ENCODE results near the gene MST1R.

The MST1R gene

DNA sequence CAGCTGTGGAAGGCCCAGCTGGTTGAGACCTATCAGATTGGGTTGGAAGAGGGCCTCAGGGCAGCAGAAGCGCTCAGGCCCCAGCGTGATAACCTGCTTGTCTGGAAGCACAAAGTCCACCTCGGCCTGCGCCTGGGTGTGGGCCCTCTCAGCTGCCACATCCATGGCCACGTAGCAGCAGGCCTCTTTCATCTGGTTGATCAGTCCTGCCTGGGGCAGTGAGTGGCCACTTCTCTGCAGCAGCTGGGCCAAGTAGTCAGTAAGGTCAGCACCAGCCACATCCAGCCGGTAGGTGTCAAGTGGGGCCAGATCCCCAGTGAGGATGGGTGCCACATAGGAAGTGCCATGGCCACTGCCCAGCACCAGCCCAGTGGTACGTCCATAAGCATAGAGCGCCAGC lies 30.1 kb downstream of the MST1R start:
- DNase-seq: no peak

DNA sequence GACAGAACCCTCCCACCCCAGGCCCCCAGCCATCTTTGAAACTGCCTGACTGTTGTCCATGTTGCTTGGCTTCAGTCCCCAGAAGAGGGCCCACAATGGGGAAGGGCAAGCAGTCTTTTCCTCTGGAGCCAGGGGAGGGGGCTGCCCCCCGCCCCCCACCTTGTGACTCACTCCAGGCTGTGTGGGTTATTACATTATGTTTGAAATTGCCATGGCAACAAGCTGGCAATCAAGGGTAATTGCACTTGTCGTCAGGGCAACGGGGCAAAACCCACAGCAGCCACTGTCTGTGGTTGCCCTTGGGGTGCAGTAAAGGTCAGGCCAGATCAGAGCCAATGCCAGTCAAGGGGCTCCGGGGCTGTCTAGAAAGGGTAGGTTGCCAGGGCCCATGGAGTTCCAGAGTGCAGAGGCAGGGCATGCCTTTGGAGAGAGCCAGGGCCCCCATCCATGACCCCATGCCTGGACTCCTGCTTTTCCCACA lies 30.8 kb downstream of the MST1R start:
- no peak for DNase-seq

DNA sequence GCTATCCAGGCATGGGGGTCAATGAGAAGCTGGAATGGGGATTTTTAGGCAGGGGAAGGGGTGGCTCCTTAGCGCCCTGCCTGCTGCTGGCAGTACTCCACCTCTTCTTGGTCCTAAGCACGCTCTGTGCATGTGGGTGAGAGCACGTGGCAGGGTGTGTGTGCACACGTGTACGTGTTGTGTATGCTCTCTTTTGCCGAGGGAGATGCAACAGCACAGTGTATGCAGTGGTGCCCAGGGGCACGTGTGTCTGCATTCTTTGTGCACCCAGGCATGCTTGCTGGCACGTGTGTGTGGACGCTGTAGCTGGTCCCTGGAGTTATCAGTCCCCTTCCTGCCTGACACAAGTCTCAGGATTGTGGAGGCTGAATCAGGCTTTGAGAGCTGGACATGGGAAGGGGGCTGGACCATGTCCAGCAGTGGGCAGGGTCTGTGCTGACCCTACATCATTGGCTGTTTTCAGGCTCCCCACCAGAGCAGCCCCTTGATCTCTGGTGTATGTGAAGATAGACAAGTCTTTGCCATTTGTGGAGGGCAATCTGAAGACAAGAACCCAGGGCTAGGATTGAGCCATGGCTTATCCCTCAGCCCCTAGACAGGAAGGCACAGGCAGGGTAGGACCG lies 32.0 kb downstream of the MST1R start:
- DNase-seq: no peak

DNA sequence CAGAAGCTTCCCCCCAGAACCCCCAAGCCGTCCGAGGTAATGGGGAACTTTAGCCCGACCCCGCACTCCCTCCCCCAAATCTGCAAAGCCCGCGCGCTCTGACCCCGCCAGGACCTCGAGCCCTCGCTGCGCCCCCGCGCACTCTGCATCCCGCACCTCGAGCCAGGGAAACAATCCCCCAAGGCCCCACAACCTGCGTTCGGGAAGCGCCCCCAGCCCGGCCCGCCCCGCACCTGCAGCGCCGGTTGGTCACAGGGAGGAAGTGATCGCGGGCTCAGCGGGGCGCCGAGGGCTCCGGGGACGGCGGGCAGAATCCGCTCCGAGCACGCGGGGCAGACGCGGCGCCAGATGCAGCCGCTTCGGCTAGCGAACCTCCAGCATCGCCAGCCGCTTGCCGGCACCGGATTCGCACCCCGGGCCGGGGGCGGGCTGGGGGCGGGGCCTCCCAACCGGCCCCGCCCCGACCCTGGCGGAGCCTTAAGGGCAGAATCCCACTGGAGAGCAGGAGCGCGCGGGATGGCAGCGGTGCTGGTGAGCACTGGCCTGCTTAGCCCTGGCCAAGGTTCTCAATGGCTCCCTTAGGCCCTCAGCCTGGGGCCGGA lies 34.0 kb downstream of the MST1R start, which contains the start of gene CAMKV:
Gene CAMKV (minus strand): TSS at position 382 of the 602 bp plus-strand sequence. CDS start 7,518 bp downstream, outside the sequence.
- no peak for DNase-seq

DNA sequence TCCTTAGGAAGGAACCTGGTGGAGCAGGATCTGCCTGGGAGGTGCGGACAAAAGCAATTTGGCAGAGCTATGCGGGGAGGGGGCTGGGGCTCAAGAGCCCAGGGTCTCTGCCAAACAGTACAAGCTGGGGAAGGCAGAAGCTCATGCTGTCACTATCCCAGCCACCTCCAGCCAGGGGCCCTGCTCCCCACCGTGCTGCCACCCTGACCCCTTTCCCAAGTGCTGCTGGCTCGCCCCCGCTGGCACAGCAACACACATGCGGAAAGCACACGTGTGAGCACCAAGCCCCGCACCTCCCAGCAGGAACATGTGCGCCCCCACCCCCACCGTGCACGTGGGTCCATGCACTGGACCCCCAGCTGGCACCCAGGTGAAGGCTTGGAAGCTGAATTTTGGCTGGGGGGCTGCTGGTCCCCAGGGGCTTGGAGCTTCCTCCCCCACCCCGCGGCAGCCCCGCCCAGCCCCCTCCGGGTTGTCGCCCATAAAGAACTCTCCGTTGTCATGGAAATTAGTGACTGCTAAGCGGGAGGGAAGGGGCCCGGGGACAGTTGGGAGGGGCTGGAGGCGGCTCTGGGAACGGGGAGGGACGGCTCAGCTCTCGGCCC lies 34.7 kb downstream of the MST1R start:
- DNase-seq: no peak

DNA sequence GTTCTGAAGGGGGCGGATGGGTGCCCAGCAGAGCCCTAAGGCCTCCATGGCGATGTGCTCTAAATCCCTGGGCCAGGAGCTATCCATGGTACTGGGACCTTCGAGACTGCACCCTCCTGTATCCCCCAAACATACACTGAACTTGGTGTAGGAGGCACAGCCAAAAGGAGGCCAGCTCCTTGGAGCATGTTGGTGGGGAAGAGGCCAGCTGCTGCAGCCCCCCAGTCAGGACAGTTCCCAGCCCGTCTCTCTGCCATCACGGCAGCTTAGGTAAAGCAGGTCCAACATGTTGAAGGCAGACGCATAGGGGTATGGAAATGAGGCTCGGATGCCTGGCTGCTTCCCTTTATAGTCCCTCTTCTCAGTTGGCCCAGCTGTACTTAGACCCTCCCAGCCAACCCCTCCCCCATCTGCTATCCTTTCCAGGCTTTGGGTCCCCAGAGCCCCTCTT lies 35.8 kb downstream of the MST1R start:
- DNase-seq: peak; percentile 46

DNA sequence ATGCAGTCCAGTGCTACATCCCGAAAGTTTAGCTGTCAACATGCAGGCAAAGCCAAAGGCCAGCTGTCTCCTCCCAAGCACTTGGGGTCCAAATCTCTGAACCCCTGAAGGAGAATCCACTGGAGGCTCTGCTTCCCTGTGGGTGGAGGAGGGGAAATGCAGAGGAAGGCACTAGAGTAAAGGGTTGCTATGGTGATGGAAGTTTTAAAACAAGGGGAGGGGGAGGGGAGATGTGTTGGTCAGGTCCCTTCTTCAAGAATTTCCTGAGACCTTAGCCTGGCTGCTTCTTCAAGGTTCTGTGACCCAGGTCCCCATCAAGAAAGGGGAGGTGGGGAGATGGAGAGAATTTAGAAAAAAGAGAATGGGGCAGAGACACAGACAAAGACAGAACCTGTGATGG lies 36.3 kb downstream of the MST1R start:
- DNase-seq: no peak

DNA sequence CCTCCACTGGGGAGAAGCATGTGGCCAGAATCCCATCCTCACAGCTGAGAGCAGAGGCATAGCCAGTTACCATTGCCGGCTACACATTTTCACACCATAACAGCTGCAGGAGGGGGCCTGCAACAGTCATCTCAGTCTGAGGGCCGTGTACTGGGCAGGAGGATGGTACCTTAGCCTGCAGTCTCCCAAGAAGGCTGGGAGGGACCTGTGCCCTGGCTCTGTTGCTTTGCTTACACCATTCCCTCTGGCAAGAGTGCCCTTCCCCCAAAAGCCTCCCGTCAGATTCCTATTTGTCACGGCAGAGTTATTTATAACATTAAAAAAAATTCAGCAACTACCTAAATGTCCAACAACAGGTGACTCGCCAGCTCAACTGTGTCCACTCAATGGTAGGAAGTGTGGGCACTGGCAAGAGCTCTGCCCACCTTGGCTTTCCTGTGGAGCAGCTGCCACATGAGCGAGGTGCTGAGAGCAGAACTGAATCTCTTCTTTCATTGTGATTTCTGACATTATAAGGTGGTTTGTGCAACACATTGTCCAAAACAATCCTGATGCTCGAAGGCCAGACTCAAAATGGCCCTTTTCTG lies 38.4 kb downstream of the MST1R start:
- no peak for DNase-seq

DNA sequence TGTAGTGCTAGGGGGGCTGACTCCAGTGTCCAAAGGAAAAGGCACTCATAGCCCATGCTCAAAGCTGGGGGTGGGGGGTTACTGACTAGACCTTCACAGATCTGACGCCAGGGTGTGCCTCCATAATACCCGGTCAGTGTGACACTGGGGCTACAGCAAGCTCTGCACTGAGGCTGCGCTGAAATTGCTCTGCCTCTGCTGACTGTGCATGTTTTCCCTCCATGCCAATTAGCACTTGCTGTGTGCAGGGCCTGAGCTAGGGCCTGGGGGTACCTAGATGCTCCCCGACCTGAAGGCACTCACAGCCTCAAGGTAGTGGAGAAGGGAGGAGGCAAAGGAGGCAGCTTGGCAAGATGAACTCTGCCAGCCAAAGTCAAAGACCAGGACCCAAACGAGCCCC lies 39.2 kb downstream of the MST1R start:
- no peak for DNase-seq

DNA sequence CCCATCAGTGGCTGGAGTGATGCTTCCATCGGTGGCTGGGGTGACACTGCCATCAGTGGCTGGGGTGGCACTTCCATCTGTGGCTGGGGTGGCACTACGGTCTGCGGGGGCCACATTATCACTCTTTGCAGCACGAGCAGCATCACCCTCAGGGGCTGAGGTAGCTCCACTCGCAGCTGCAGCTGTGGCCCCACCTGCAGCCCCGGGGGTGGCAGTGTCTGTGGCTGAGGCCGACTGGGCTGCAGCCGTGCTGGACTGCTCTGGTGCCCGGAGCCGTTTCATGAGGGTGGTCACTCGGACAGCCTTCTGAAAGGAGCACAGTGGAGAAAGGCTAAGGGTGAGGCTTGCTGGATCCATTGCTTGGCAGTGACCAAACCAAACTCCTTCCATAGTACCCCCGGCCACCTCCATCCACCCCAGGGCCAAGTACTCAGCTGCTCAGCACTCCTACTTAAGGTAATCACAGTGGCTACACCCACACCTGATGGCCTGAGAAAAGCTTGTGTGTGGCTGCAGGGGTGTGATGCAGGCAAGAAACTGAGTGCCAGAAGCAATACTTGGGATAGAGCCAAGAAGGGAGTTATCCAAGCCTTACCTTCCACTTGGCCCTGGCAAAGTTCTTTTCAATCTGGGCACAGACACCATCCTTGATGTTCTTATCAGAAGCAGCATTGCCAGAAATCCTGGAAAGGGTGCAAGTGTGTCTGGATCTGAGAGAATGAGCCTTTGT lies 43.9 kb downstream of the MST1R start:
- no peak for DNase-seq

DNA sequence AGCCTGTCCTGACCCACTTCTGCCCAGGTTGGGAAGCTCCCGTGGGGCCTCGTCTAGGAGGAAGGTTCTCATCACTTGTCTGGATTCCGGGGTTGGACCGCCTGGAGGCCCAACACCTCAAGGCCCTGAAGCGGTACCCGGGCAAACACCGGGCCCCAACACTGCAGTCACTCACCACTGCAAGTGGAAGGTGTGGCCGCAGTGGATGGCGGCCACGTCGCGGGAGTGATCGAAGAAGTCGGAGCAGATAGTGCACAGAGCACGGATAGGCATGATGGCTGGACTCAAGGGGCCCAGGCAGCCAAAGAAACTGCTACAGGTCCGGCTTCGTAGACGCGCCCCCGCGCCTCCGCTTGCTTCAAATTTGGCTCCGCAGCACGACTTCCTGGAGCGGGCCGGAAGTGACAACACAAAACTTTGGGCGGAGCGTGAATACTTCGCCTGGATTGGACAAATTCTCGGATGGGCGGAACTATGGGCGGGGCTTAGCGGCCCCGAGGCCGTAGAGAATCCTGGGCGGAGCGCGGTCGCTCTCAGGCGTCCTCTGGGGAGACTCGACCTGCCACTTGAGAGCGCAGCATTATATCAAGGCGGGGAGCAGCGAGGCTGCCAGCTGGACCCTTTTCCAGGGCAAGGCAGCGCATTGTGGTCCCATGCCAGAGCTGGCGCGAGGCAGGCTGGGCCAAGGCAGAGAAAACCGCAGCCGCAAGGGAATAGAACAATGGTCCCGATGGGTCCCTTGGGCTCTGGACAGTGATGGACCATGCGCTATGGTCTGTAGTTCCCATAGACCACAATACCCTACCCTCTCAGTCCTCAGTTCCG lies 47.3 kb downstream of the MST1R start, which contains the start of gene TRAIP:
Gene TRAIP (minus strand): TSS at position 384 of the 825 bp plus-strand sequence. CDS start 111 bp downstream, at position 273.
- peak; percentile 85 for DNase-seq

DNA sequence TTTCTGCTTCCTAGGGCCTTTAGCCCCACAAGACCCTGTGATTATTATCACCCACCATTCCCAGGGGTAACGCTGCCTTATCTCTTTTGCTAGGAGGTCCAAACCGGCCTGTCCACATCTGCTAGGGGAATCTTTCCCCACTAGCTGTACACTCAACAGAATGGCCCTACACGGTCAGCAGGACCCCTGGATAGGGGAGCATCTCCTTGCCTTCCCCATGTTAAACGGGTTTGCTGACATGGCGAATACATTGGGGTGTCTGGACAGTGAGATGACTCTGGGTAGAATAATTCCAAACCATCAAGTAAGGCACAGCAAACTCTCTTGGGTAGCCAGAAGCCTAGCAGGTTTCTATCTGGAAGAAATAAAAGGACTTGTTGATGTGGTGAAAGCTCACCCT lies 48.0 kb downstream of the MST1R start:
- DNase-seq: no peak

DNA sequence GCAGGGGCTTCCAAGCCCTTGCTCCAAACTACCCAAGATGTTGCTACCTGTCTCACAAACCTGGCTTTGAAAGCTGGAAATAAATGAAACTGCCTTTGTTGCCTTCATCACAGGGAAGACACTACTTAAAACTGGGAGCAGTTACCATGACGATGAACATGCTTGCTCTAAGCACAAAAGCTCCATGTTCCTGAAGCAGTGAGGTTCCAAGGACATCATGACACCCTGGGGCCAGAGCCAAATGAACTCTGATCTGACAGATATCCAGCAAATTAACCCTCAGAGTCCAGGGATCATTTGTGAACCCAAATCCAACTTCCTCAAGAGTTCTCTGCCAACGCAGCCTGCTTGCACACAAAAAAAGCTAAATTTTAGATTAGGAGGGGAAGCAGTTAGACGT lies 58.0 kb downstream of the MST1R start:
- DNase-seq: no peak

DNA sequence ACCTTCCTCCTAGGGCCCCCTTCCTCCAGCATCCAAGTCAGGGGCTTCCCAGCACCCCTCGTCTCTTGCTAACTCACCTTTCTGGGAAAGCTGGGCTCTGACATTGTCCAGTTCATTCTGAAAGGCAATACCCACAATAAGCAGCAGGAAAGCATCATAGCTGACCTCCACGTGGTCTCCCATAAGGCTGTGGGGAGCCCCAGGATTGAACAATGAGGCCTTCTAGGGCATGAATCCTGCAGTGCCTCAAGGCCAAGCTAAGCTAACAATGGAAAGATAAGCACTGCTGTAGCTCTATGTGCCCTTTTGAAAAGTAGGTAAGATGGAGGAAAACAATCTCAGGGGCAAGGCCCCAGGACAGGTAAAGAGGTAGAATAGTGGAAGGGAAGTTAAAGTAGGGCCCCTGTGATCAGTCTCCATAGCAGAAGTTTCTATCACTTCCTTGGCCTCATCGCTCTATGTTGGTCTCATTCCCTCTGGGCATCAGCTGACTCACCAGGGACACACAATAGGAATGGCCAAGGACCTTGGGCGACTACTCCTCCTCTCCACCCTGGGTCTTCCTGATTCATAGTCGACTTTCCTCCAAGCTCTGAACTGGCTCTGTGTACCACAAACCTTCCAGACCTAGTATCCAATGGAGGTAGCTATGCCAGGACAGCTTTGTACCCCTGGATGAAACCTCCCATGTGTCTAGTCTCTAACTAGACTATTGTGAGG lies 59.0 kb downstream of the MST1R start:
- no peak for DNase-seq

DNA sequence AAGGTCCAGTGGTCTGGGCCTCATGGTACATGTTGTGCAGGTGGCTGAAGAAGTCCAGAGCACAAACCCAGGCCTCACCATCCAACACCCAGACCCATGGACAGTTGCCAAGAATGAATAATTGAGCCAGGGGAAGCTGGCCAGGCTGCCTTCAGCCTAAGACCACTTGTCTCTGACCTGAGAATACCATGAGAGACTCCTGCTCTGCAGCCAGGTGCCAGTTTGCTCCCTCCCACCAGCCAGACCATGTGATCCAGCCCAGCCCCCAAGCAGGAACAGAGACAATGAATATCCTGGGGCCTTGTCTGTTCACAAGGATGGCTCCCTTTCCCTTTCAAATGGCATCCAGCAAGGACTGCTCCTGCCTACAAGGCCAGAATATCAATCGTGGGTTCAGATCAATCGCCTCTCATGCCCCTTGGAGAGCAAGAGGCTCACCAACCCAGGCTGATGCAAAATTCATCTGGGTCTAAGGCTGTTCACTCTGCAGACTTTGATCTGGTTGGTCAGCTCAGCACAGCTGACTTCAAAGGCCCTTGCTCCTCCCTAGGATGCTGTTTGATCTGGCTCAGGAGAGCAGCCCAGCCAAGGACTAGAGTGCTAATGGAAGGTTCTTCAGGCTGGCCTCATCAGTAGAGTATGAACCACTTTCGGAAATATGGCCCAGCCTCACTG lies 60.7 kb downstream of the MST1R start:
- DNase-seq: no peak

DNA sequence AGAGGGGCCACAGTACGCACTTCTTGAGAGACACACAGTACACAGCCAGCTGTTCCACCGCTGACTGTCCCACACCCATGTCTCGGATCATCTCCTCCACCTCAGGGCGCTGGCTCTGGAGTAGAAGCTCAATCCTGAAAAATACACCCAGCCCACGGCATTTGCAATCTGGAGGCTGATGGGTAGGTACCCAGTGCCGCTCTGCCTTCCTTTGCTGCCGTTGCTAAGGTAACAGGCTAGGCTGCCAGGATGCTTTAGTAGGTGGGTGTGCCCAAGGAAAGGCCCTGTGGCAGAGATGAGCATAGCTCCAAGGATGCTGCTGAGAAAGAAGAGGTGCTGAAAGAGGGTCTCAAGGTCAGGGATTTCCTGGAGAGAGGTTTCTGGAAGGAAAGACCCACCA lies 61.9 kb downstream of the MST1R start:
- DNase-seq: no peak

DNA sequence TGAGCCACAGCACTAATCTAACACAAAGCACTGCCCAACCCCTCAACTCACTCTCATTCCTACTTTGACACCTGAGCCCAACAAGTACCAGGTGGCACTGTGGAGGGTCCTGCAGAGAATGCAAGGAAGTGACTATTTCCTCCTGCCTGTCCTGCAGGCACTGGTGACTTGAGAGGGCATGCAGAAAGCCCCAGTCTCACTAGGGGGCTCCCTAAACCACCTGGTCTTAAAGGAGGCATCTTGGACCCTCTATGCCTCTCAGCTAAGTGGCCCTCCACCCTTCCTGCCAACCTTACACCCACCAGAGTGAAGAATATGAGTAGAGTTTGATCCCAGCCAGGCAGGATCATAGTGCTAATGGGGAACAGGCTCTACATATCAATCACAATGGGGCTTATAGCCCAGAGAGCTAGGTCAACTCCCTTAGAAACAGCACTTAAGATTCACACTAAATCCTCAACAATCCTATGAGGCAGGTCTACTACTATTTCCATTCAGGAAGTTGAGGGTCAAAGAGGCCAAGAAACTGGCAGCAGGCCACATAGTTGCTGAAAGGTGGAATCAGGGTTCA lies 62.5 kb downstream of the MST1R start:
- DNase-seq: no peak

DNA sequence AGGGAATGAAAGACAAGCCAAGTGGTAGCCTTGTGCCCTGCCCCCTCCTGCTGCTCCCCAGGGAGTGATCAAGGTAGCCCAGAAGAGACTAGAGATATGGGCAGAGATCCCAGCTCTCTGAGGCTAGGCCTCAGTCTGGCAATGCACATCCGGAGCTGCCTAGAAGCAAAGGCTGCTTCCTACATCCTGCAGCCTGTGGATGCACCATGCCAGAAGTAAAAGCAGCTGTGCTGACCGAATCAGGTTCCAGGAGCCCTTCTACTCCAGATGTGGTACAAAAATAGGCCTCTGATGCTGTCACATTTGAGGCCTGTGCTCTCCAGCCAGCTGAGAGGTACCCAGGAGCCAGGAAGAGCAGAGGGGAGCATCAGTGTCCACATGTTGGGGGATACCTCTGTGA lies 63.3 kb downstream of the MST1R start:
- no peak for DNase-seq

DNA sequence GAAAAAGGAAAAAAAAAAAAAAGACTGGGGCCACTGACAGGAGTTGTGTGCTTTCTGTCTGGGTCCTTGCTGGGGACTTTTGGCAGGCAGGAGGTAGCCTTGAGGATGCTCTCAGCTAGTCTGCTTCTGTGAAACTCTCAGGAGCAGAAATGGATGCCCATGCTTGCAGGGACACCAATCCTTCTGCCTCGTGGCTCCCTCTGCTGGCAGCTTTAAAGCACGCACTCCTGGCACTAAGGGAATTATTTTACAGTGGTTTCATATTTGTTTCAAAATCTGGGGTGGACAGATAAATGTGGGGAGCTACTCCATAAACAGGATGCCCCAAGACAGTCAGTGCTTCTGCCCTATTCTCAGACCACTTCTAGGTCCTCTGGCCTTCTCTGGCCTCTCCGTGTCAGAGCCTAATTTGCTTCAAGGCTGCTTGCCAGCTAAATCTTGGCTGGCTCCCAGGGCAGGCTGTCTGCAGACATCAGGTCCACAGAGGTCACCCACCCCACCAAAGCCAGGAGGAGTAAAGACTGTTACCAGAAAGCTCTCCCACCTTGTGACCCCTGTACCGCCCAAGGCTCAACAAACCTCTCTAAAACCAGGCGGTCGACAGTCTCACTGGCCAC lies 64.4 kb downstream of the MST1R start:
- DNase-seq: peak; percentile 45
